Measurements from ENCODE around the gene SPA17. TPM values are rescaled to one million over a fixed set of nuclear protein-coding genes. Genes with fewer than 3 reads are reported as not detected.

SPA17 gene
- total and polyA plus RNA-seq, 9 of the 15 experiments (the other 6 are each of a cell fraction or from before 2014, with no cell fraction given): 6.0 to 19.5 (median 12.6) TPM

DNA sequence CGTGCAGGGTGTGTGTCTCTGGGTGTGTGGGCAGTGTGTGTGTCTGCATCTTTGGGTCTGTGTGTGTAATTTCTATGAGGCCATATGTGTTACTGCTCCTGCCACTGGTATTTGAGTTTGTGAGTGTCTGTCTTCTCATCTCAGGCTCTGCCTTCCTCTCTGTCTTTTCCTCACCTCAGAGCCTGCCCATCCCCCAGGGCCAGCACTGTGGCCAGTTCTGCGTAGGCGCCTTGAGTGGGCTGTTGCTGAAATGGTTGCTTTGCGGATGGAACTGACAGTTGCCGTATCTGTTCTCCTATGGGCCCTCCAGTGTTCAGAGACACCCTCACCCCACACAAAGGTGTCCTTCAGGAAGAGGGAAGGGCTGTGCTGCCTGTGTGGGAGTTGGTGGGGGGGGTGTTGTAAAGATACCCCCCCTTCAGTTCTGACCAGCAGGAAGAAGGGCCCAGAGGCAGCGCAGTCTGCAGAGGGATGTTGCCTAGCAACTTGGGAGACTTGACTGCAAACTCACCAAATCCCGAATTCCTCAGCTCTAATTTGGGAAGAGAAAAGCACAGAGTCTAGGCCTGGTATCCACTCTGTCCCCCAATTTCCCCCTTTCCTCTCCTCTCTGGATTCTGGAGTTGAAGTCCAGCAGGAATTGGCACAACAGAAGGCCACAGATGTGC, 64.1 kb downstream of the SPA17 start:
- POLR2A ChIA-PET: no interaction called here
- Histone ChIP-seq H3K9ac (ENCODE audit: insufficient read depth in 1 of 2, low read depth in 2 of 2, low read length in 2 of 2) (no peak overlapping the region), H3K4me2 (ENCODE audit: insufficient read depth, low read length) (no peak overlapping the region; the same call in 1 of the 2 replicates), H3K4me1 (replicated peaks in 1 of 2; ENCODE audit: control insufficient read depth in 2 of 2, insufficient read depth in 2 of 2, low read length in 2 of 2) (peaks cover 14 to 17% of the 10 kb centered on the region in 2 experiments; a peak in 4 of 5 replicates), H2AFZ (ENCODE audit: low read depth, low read length) (no peak overlapping the region), H3K36me3 (ENCODE audit: control insufficient read depth, insufficient read depth, low read length) (no peaks in the 10 kb centered on the region), H3K27ac (ENCODE audit: extremely low read depth, low read depth, low read length) (no peak overlapping the region), H3K9me3 (replicated peaks; ENCODE audit: control insufficient read depth, insufficient read depth, low read depth, low read length) (no peaks in the 10 kb centered on the region), H3K4me3 (no peak overlapping the region), H3K27me3 (ENCODE audit: control insufficient read depth in 2 of 2, insufficient read depth in 2 of 2, low read length in 2 of 2) (peaks cover 11 to 39% of the 10 kb centered on the region in 2 experiments; a peak in 4 of 5 replicates), H4K20me1 (replicated peaks; ENCODE audit: control insufficient read depth, insufficient read depth, low read length) (0 out of 2 replicates have a peak, but pooled peaks cover 8% of the 10 kb centered on the region), H3K9me1 (ENCODE audit: control insufficient read depth, insufficient read depth, low read length) (no peaks in the 10 kb centered on the region), H3K79me2 (ENCODE audit: control insufficient read depth, insufficient read depth, low read length) (no peaks in the 10 kb centered on the region)
- DNase-seq (ENCODE audit: extremely low read depth in 1 of 4, low spot score in 3 of 4): peak in 1 of 4 experiments; percentile 46
- in situ Hi-C loops (cut with MboI) (no loop called here), intact Hi-C loops (cut with micrococcal nuclease) (no loop called here)
- no peak for ATAC-seq
- FAIRE-seq: no peak
- 2% methylated on average over 7 of the region's 7 CpGs for WGBS (ENCODE audit: insufficient coverage, low coverage, missing lambda C conversion rate)
- CTCF ChIA-PET (ENCODE audit: low intra/inter-chr PET ratio): no interaction called here
- TF ChIP-seq EGR1 (conservative IDR thresholded peaks at IDR 0.05) (peak; percentile 88), RFX1 (IDR thresholded peaks at IDR 0.05) (peak; percentile 76), PRPF4 (IDR thresholded peaks at IDR 0.05; ENCODE audit: insufficient read depth, low read depth, low read length, poor library complexity, severe bottlenecking) (no peak)
- BruUV-seq (replicated peaks): no TSS peak

Measured in K562 (cell line).